Endothelial cell of umbilical vein (primary cell): ENCODE results near the gene FAM184B. TPM values are rescaled to one million over a fixed set of nuclear protein-coding genes. Genes with fewer than 3 reads are reported as not detected.

Experiments used
- BruUV-seq: library from RNA; stranded (reverse); fragments of 400-500 nt; replicated peaks from 2 replicates; lab custom pipeline; 2021; lab: Mats Ljungman, UMichigan
- CTCF ChIA-PET: fragments of 300-600, 350-600 bp; sonication (Branson Sonifier 250); formaldehyde crosslinking; loops from one replicate; lab custom pipeline; 2021; ENCODE audit warnings: antibody characterized with exemption, inconsistent platforms; lab: Charles Lee
- POLR2A ChIA-PET: fragments of 300-600, 350-600 bp; sonication (Branson Sonifier 250); formaldehyde crosslinking; loops from one replicate; lab custom pipeline; 2021; ENCODE audit warnings: antibody characterized with exemption, inconsistent platforms; lab: Charles Lee
- DNase-seq: peaks from one replicate; pipeline ENCODE4 v3.0.0-alpha.2; 2011; ENCODE audit warnings: low read depth, low spot score
- FAIRE-seq: peaks from 2 replicates; lab custom pipeline; 2011; peaks lifted over from hg19 to GRCh38; lab: Jason Lieb, UNC
- H2AFZ ChIP-seq: 2 replicates; pipeline ENCODE4 v1.6.0; 2012; ENCODE audit warnings: low read depth, low read length, control low read depth, inconsistent platforms
- H3K27ac ChIP-seq: 2 replicates; pipeline ENCODE4 v1.5.1; 2011; ENCODE audit warnings: low read depth, mild to moderate bottlenecking, control low read depth, low read length, moderate library complexity; ENCODE audit not compliant: insufficient read depth
- H3K27me3 ChIP-seq, 2 experiments: 2 replicates each; pipeline versions ENCODE4 v1.6.0 to v1.6.1; 2011; ENCODE audit warnings: low read length in 2 of 2, mixed read lengths in 1 of 2; ENCODE audit not compliant: control insufficient read depth in 2 of 2, insufficient read depth in 2 of 2
- H3K36me3 ChIP-seq, 2 experiments: 2 replicates in 1 of 2; 3 replicates in 1 of 2; pipeline ENCODE4 v1.5.1; 2011; ENCODE audit warnings: low read length in 2 of 2, mild to moderate bottlenecking in 1 of 2, moderate library complexity in 1 of 2; ENCODE audit not compliant: control insufficient read depth in 2 of 2, insufficient read depth in 2 of 2; ENCODE audit errors: extremely low read depth in 1 of 2
- H3K4me1 ChIP-seq: 3 replicates; pipeline ENCODE4 v1.5.1; 2011; ENCODE audit warnings: mild to moderate bottlenecking, low read length; ENCODE audit not compliant: control insufficient read depth, insufficient read depth; ENCODE audit errors: extremely low read depth
- H3K4me2 ChIP-seq: 2 replicates; pipeline ENCODE4 v1.6.1; 2011; ENCODE audit warnings: low read length, control low read depth, mixed read lengths; ENCODE audit not compliant: insufficient read depth
- H3K4me3 ChIP-seq, 3 experiments: fragments of 200-600 bp in 1 of 3; sonication (generic), shearing (Covaris generic) in 1 of 3; replicated peaks in 1 of 3; 2 replicates each; pipeline ENCODE4 v1.5.1; 2011 to 2016; ENCODE audit warnings: control low read depth in 3 of 3, low read length in 3 of 3, mild to moderate bottlenecking in 2 of 3, inconsistent platforms in 1 of 3, low read depth in 1 of 3, moderate library complexity in 1 of 3; ENCODE audit not compliant: insufficient read depth in 1 of 3
- H3K79me2 ChIP-seq: 2 replicates; pipeline ENCODE4 v1.6.0; 2012; ENCODE audit warnings: low read length, inconsistent platforms; ENCODE audit not compliant: control insufficient read depth, insufficient read depth
- H3K9ac ChIP-seq: replicated peaks from 2 replicates; pipeline ENCODE3; 2011; ENCODE audit warnings: low read length, control low read depth; ENCODE audit not compliant: insufficient read depth; ENCODE audit errors: extremely low read depth
- H3K9me1 ChIP-seq: replicated peaks from 3 replicates; pipeline ENCODE4 v1.6.0; 2011; ENCODE audit warnings: mild to moderate bottlenecking, low read length; ENCODE audit not compliant: control insufficient read depth, insufficient read depth; ENCODE audit errors: extremely low read depth
- H3K9me3 ChIP-seq: replicated peaks from 2 replicates; pipeline ENCODE4 v1.5.1; 2012; ENCODE audit warnings: low read length, inconsistent platforms; ENCODE audit not compliant: control insufficient read depth, insufficient read depth
- H4K20me1 ChIP-seq: replicated peaks from 2 replicates; pipeline ENCODE3; 2011; ENCODE audit warnings: mild to moderate bottlenecking, low read length; ENCODE audit not compliant: control insufficient read depth, insufficient read depth; ENCODE audit errors: extremely low read depth
- EZH2 ChIP-seq: IDR thresholded peaks from 2 replicates; pipeline ENCODE4 v1.6.1; 2012; ENCODE audit warnings: borderline replicate concordance, low read depth, mild to moderate bottlenecking, moderate library complexity, low read length, inconsistent platforms; ENCODE audit not compliant: severe bottlenecking
- FOS ChIP-seq: IDR thresholded peaks from 2 replicates; pipeline ENCODE4 v1.6.1; 2011; ENCODE audit warnings: mild to moderate bottlenecking, low read length, moderate library complexity, borderline replicate concordance; ENCODE audit not compliant: insufficient read depth
- GATA2 ChIP-seq: IDR thresholded peaks from 2 replicates; pipeline ENCODE4 v1.7.0; 2011; ENCODE audit warnings: low read depth, mild to moderate bottlenecking, moderate library complexity, mixed read lengths, low read length; ENCODE audit not compliant: insufficient read length, insufficient read depth
- JUN ChIP-seq: IDR thresholded peaks from 2 replicates; pipeline ENCODE4 v1.6.1; 2011; ENCODE audit warnings: borderline replicate concordance, low read depth; ENCODE audit not compliant: insufficient read length, insufficient read depth
- MYC ChIP-seq: IDR thresholded peaks from one replicate; pipeline ENCODE4 v1.6.1; 2011; ENCODE audit warnings: mild to moderate bottlenecking, low read depth, low read length
- POLR2A ChIP-seq: IDR thresholded peaks from 2 replicates; pipeline ENCODE4 v1.6.1; 2012; ENCODE audit warnings: low read depth, mild to moderate bottlenecking, control low read depth, low read length
- POLR2AphosphoS5 ChIP-seq: IDR thresholded peaks from 2 replicates; pipeline ENCODE4 v1.6.1; 2012; ENCODE audit warnings: low read depth, mild to moderate bottlenecking, control low read depth, low read length, moderate library complexity; ENCODE audit not compliant: insufficient read depth
- dilution Hi-C: fragments of 300-500 bp; cut with MboI; formaldehyde crosslinking; loops from one replicate; pipeline ENCODE4 v1.15.0; 2019; ENCODE audit warnings: low sequenced_read_pairs; ENCODE audit not compliant: extremely low pct_ligation_motif_present
- intact Hi-C: fragments of 100-400 bp; cut with micrococcal nuclease; formaldehyde crosslinking; loops from one replicate; pipeline ENCODE4 v1.10.0; 2022
- polyA plus RNA-seq, 4 experiments: library from polyadenylated mRNA; depleted of rRNA in 3 of 4; stranded (reverse) in 3 of 4; unstranded in 1 of 4; fragments of >200 nt; gene quantifications; 2 replicates each; pipeline versions ENCODE4 v1.2.1 to v1.2.3, GENCODE V29; 2011 to 2012; ENCODE audit warnings: missing spikeins in 1 of 4
- total RNA-seq: library from RNA; stranded (reverse); gene quantifications from 2 replicates; pipeline ENCODE4 v1.2.3, GENCODE V29; 2021
- TF ChIP-seq, protein P1 (sequence below): IDR thresholded peaks from 2 replicates; pipeline ENCODE4 v1.6.1; 2011; ENCODE audit not compliant: insufficient read depth, insufficient read length
- TF ChIP-seq, protein P2 (sequence below), 2 donors: IDR thresholded peaks; 1 replicate in 1 of 2; 2 replicates in 1 of 2; pipeline ENCODE4 v1.5.1; 2011; ENCODE audit warnings: low read length in 2 of 2, mild to moderate bottlenecking in 2 of 2, moderate library complexity in 2 of 2, control low read depth in 1 of 2, inconsistent platforms in 1 of 2, low read depth in 1 of 2; ENCODE audit not compliant: insufficient read depth in 1 of 2; ENCODE audit errors: extremely low read depth in 1 of 2

FAM184B gene
- total and polyA plus RNA-seq, 2 donors (not counting 3 experiments of a cell fraction or from before 2014, with no cell fraction given), result not detected

DNA sequence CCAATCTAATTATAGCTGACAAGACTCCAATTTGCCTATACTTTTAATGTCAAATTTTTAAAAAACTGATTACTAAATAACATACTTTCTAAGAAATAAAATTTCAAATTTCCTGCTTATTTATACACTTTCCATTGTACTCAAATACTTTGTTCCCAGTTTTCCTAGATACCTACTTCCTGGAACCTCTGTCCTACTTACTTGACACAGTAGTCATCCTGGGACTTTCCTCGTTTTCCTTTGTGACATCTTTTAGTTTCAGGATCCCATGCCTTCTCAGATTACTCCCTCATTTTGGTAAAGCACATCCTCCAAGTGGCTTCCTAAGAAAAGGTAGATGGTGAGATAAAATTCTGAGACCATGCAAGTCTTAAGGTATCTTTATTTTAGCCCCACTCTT lies 13.3 kb upstream of the FAM184B start:
- Histone ChIP-seq H3K79me2 (no peaks in the 10 kb centered on the region), H3K27me3 (no peaks in the 10 kb centered on the region), H4K20me1 (no peaks in the 10 kb centered on the region), H3K4me1 (no peaks in the 10 kb centered on the region), H3K9ac (no peak overlapping the region), H3K9me1 (no peaks in the 10 kb centered on the region), H3K9me3 (no peaks in the 10 kb centered on the region), H3K4me2 (no peak overlapping the region), H2AFZ (no peak overlapping the region), H3K36me3 (peaks cover 0 to 2% of the 10 kb centered on the region in 2 experiments), H3K27ac (no peak overlapping the region), H3K4me3 (no peak overlapping the region)
- no peak for FAIRE-seq
- ChIA-PET POLR2A (no interaction called here), CTCF (interaction anchor here (1.5 kb wide), 1 partner anchor 14 kb away, joined by 4 read pairs; no protein-coding TSS in a partner anchor)
- TF ChIP-seq, protein P1, sequence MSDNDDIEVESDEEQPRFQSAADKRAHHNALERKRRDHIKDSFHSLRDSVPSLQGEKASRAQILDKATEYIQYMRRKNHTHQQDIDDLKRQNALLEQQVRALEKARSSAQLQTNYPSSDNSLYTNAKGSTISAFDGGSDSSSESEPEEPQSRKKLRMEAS, result no peak
- TF ChIP-seq, protein P2, sequence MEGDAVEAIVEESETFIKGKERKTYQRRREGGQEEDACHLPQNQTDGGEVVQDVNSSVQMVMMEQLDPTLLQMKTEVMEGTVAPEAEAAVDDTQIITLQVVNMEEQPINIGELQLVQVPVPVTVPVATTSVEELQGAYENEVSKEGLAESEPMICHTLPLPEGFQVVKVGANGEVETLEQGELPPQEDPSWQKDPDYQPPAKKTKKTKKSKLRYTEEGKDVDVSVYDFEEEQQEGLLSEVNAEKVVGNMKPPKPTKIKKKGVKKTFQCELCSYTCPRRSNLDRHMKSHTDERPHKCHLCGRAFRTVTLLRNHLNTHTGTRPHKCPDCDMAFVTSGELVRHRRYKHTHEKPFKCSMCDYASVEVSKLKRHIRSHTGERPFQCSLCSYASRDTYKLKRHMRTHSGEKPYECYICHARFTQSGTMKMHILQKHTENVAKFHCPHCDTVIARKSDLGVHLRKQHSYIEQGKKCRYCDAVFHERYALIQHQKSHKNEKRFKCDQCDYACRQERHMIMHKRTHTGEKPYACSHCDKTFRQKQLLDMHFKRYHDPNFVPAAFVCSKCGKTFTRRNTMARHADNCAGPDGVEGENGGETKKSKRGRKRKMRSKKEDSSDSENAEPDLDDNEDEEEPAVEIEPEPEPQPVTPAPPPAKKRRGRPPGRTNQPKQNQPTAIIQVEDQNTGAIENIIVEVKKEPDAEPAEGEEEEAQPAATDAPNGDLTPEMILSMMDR (IDR thresholded peaks at IDR 0.05; ENCODE audit: extremely low read depth in 1 of 2, insufficient read depth in 1 of 2, low read depth in 1 of 2, low read length in 2 of 2), result no peak
- TF ChIP-seq GATA2, result no peak
- dilution Hi-C loops, result no loop called here
- intact Hi-C loops, result no loop called here
- BruUV-seq, result no TSS peak
- no peak for DNase-seq

DNA sequence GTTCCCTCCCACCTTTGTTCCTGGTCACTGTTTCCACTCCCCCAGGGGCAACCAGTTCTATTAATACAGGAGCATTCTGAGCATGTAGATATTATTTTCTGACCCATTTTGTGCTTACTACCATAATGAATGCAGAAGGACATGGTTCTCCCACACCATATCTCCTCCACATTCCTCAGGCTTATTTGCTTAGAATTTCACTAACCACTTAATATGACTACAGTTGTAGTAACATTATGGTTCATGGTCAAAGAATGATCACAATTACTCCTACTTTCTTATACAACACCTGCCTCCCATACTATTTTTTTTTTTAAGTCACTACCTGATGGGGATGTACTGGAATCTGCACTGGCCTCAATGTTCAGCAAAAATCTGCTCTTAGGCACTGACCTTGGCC lies 7.5 kb upstream of the FAM184B start:
- H3K9me3 ChIP-seq, result no peaks in the 10 kb centered on the region
- H3K27me3 ChIP-seq, result no peaks in the 10 kb centered on the region
- FAIRE-seq (no peak), DNase-seq (no peak)
- no peaks in the 10 kb centered on the region for H3K36me3 ChIP-seq
- no peak overlapping the region for H3K4me3 ChIP-seq
- no peaks in the 10 kb centered on the region for H3K9me1 ChIP-seq
- ChIA-PET CTCF (no interaction called here), POLR2A (no interaction called here)
- H4K20me1 ChIP-seq, result no peaks in the 10 kb centered on the region
- dilution Hi-C loops, result no loop called here
- intact Hi-C loops, result no loop called here
- H3K27ac ChIP-seq, result no peak overlapping the region
- no peaks in the 10 kb centered on the region for H3K79me2 ChIP-seq
- H2AFZ ChIP-seq, result no peak overlapping the region
- BruUV-seq, result no TSS peak
- no peaks in the 10 kb centered on the region for H3K4me1 ChIP-seq
- TF ChIP-seq FOS (no peak), POLR2AphosphoS5 (no peak), EZH2 (no peak), POLR2A (no peak), GATA2 (no peak), JUN (no peak), MYC (no peak)
- TF ChIP-seq, protein P2 (IDR thresholded peaks at IDR 0.05; ENCODE audit: extremely low read depth in 1 of 2, insufficient read depth in 1 of 2, low read depth in 1 of 2, low read length in 2 of 2), result no peak
- TF ChIP-seq, protein P1, result no peak
- H3K9ac ChIP-seq, result no peak overlapping the region
- no peak overlapping the region for H3K4me2 ChIP-seq
